NCI-H1694 treated with DMSO at 0.1 percent for 48 hours (cell line): Measurements from ENCODE around the gene CACNA1C.
"Not testable (repeated sequence)": the region's sequence is repeated elsewhere in the genome, so short reads cannot be mapped to it uniquely, and the experiment has no call there.

Experiments
- DNase-seq: peaks from one replicate; lab custom pipeline; 2025; lab: John Stamatoyannopoulos, UW

The CACNA1C gene

DNA sequence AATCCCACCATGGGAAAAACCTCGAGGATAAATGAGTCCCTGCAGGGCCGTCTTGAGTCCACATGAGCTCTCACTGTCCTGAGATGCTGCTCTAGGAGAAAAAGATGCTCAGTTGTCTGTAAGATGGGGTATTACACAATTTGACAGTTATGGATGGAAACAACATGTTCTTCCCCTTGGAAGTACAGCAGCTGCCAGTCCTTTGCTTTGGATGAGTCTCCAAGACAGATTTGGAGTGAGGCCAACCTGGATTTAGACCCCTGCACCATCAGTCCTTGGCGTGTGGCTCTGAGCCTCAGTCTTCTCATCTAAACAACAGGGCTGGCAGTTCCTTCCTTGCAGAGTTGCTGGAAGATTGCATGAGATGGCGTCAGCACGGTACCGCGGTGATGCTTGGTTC lies 432.9 kb downstream of the CACNA1C start:
- peak; percentile 11 for DNase-seq

DNA sequence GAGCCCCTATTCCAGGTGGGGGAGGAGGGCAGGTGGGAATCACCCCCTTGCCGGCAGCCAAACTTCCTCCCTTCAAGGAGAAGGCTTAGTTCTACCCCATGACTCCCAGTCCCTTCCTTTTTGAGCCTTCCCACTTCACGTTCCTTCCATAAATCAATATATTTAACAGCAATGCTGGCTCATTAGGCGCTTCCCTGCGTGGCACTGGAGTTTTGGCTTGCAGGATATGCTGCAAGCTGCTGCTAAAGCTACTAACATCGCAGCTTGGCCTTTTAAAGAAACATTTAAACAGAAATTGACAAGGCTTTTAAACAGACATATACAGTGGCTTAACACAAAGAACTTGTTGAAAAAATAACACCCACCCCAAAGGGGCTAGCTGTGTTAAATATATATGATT lies 434.0 kb downstream of the CACNA1C start:
- DNase-seq = peak; percentile 22

DNA sequence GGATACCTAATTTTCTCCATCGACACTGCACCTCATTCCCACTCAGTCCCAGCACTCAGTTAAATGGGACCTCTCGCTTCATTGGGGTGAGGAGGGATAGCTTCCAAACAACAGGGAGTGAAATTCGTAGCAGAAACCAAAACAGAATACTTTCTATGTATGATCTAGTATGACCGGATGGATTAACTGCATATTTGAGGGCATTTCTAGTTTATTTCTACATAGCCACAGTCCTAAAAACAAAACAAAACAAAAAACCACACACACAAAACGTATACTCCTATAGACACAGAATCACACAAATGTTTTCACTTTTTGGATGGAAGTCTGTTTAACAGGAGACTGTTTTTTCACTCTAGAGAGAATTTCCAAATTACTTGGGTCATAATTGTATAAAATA lies 434.5 kb downstream of the CACNA1C start:
- no peak for DNase-seq

DNA sequence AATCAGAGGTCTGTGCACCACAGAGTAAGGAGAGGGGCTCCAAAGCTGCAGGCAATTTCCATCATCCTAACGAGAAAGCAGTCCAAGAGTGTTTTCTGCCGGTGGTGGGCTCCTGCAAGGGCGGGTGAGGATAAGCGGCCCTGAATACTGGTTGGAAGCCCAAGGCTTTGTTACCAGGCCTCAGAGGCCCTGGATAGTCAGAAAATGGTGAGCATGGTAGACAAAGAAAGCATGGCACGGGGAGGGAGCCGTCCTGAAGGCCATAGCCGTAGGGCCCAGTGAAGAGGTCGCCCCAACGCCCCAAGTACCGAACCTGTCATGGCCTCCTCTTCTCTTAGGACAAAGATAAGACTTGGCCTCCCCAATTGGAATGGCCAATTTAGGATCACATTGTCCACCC lies 435.3 kb downstream of the CACNA1C start:
- DNase-seq = no peak

- DNase-seq = no peak
Measured at GRCh38 chr12:2488596-2488995, 435.8 kb downstream of the CACNA1C start.

- peak; percentile 76 for DNase-seq
Measured at GRCh38 chr12:2489275-2489674, 436.5 kb downstream of the CACNA1C start.

GRCh38 chr12:2490831-2491230 lies 438.0 kb downstream of the CACNA1C start:
- peak; percentile 9 for DNase-seq

GRCh38 chr12:2491349-2491748 lies 438.6 kb downstream of the CACNA1C start:
- not testable (repeated sequence) for DNase-seq

DNA sequence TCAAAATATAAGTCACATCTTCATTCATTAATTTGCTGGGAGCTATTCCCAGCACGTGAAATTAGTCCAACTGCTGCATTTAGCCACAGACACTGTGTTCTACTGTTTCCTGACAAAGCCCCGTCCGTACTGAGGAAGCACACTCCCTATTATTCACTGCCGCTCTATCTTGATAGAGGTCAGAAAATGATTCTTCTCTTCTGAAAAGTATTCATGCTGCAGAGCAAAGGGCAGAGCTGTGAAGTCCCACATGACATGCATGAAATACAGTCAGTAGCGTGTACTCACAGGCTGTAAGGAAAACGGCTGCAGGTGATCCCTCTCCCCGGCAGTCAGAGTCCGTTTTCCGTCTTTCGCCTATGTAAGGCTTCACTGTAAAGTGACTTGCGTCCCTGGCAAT lies 439.4 kb downstream of the CACNA1C start:
- no peak for DNase-seq

DNA sequence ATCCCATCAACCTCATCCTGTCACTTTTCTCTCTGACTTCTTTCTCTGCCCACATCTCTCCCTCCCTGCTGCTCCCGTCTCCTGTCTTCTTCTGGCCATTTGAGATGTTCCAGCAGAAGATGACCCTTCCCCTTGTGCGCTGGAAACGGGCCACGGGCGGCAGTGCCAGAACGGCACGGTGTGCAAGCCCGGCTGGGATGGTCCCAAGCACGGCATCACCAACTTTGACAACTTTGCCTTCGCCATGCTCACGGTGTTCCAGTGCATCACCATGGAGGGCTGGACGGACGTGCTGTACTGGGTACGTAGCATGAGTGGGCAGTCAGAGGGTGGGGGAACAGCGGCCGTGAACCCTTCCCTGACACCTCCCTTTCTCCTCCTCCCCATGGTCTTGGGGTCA lies 440.3 kb downstream of the CACNA1C start:
- no peak for DNase-seq

- no peak for DNase-seq
Measured at GRCh38 chr12:2494486-2495192, 441.9 kb downstream of the CACNA1C start.

DNA sequence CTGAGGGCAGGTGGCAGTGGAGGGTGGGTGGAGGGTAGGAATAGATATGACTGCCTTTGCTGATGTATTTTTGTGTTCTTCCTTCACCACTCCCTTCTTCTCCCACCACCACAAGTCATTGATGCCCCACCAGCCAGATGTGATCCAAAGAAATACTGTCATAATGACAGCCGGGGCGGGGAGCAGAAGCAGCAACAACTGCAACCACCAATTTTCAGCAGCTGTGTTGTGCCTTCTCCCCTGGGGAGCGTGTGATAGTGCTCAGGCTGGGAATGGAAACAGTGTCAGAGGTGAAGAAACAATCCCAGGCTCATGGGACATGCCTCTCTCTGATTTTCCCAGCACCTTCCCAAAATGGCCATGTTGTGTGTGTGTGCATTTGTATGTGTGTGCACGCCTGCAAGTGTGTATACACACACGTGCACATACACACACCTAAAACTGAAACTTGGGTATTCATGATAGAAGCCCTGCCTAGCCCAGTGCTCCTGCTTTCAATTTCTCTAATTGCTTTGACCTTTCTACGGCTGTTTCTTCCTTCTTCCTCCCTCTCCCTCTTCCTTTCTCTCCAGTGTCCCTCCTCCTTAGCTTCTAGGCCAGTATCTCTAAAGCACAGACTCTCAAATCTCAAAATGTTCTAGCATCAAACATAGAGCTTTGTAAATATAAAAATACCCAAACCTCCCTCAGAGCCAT lies 442.8 kb downstream of the CACNA1C start:
- DNase-seq = no peak

GRCh38 chr12:2498964-2499500 lies 446.2 kb downstream of the CACNA1C start:
- DNase-seq = no peak

DNA sequence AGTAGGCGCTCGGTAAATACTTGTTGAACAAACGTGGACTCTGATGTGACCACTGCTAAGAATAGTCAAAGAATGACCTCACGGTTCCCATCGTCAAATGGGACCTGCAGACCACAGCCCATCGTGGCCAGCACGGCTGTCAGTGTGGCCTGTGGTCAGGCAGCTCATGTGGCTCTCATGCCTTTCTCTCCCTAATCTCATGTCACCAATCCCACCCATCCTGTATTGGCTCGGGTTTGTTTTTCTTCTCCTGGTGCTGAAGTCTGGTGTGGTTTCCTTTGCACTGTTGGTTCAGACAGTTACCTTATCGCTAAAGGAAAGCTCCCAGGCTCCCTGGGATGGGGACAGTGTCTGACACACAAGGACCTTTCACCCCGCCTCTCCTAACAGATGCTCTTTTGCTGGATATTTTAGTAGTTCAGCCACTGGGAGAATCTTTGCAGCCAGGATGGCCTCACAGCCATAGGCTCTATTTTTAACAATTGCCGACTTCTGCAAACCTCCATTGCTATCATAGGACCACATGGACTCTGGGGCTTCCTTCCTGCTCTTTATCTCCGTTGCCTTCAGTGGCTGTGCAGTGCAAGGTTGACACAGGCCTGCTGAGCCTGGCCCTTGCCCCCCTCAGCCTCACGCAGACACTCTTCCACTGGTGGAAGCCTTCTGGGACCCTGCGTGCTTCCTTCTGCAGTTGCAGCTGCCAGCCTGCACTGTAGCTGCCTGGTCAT lies 448.8 kb downstream of the CACNA1C start:
- DNase-seq = no peak

- DNase-seq = no peak
Measured at GRCh38 chr12:2503036-2503435, 450.2 kb downstream of the CACNA1C start.

DNA sequence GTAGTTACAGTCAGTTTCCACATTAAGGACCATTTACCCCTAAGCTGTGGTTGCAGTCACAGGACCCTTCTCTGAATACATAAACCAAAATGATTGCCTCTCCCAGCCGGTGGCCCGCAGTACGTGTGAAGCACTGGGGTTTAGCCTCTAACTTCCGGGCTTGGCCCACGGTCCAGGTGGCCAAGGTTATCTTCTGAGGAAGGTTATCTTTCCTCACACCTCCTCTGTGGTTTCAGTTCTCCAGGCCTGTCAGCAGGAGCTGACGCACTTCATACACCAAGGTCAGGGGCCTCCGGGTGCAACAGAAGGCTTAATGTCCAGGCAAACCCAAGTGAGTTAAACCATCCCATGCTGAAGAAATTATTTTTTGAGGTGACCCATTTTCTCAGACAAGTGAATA lies 451.0 kb downstream of the CACNA1C start:
- DNase-seq = no peak

DNA sequence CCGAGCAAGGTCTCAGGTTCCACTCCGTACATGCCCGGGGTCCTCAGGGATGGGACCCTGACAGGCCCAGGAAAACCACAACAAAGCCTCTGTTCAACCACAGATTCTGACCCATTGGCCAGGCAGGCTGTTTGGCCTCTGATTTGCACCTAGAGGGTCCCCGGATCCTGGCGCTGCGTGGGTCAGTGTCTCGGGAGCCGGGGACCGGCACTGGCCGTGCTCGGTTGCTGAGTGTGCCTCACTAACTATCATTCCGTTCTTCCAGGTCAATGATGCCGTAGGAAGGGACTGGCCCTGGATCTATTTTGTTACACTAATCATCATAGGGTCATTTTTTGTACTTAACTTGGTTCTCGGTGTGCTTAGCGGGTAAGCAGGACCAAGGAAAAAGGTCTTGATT lies 451.8 kb downstream of the CACNA1C start:
- DNase-seq = no peak

- no peak for DNase-seq
Measured at GRCh38 chr12:2507814-2508213, 455.0 kb downstream of the CACNA1C start.

DNA sequence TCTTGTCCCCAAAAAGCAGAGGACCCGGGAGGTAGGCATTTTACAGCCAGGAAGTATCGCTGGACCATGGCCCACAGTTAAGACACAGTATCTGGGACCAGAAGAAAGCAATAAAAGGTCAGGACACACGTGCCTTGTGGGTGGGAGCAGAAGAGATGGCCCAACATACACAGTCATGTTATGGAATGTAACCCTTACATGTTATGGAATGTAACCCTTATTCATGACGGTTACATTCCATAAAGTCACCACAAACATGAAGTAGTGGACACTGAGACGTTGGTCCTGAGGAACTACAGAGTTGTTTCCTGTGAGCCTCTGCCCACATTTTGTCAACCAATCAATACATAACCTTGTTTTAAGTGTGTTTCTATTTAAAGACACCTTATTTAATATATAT lies 456.4 kb downstream of the CACNA1C start:
- DNase-seq = no peak

DNA sequence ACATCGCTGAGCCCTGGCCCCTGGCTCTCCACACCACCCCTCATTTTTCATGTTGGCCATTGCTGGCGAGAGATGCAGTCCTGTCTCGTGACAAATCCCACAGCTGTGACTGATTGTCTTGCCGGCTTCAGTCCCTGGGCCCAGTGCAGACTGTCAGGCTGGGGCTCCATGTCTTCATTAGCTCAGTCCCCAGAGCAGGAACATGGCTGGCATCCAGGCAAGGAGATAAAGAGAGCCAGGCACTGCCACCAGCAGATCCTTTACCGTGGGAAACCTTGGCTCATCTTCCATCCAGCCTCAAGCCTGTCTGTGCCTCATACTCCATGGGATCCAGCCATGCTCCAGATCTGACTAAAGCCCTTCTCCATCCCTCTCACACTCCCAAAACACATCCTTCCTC lies 457.3 kb downstream of the CACNA1C start:
- DNase-seq = no peak

DNA sequence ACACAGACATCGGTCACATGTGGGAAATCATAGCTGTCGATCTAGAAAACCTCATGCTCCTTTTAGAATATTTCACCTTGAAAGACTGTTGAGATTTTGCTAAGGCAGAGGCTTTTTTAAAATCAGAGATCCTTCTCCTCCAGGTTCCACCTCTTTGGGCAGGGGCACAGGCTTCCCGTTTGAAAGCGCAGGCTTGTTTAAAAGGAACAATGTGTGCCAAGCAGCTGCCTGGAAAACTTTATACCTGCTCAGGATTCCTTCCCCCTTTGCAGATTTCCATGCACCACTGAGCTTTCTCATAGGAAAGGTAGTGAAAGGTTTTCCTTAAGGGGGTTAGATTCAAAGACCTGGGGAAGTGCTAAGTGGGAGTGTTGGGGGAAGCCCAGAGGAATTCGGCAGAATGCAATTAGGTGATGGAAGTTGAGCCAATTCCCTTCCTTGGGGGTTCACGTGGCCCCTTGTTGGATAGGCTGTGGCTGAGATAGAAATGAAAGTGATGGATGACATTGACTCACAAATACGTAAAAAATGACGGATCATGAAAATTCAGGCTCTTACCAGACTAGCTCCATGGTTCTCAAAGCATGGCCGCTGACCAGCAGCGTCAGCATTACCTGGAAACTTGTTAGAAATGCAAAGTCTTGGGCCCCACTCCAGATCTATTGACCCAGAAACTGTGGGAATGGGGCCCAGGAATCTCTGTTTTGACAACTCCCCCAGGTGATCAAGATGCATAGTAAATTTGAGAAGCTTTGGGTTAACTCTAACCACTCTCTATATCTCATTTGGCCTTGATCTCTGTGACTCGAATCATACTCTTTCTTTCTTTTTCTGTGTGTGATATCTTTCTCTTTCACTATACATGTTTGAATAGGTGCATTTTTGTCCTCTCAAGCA lies 460.6 kb downstream of the CACNA1C start:
- DNase-seq = no peak

GRCh38 chr12:2514038-2514340 lies 461.2 kb downstream of the CACNA1C start:
- no peak for DNase-seq
